Stimulated activated CD4-positive, alpha-beta T cell treated with anti-CD3 and anti-CD28 coated beads, Interleukin-2, amount 100 ng/mL, for 24 hours (primary cell): Measurements from ENCODE around the gene SCAI.
"Not testable (repeated sequence)": the region's sequence is repeated elsewhere in the genome, so short reads cannot be mapped to it uniquely, and the experiment has no call there.

Source experiments
- DNase-seq, 2 donors: peaks; one replicate each; pipeline ENCODE4 v3.0.0-alpha.2; 2020

Gene SCAI

DNA sequence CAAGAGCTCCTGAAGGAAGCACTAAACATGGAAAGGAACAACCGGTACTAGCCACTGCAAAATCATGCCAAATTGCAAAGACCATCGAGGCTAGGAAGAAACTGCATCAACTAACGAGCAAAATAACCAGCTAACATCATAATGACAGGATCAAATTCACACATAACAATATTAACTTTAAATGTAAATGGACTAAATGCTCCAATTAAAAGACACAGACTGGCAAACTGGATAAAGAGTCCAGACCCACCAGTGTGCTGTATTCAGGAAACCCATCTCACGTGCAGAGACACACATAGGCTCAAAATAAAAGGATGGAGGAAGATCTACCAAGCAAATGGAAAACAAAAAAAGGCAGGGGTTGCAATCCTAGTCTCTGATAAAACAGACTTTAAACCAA is 131.3 kb downstream of the SCAI start:
- not testable (repeated sequence) for DNase-seq

DNA sequence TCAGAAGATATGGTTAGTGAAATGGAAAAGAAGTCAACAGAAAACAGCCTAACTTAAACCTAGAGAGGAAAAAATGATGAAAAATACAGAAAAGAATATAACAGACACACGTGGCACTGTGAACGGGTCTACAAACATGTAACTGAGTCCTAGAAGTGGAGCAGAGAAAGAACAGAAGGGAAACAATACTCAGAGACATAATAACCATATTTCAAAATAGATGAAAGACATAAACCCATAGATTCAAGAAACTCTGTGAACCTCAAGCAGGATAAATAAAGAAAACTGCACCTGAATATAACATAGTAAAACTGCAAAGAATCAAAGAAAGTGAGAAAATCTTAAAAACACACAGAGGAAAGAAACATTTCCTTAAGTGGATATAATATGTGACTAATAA is 134.7 kb downstream of the SCAI start:
- DNase-seq = no peak

DNA sequence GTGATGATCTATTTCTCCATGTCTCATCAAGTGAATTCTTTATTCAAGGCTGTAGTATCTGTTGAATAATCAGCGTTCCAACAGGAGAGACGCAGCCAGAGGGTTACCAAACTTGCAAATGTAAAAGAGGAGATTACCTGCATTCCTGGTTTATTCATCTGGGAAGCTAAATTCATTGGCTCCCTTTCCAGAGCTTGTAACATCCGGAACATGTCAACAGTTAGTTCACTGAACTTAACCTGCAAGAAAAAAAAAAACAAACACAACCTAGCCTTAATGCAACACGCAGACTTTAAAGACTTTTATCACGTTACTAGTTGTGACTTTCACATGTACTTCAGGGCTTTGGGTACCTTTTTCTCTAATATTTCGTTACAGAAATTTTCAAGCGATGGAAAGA is 140.0 kb downstream of the SCAI start:
- DNase-seq = no peak

DNA sequence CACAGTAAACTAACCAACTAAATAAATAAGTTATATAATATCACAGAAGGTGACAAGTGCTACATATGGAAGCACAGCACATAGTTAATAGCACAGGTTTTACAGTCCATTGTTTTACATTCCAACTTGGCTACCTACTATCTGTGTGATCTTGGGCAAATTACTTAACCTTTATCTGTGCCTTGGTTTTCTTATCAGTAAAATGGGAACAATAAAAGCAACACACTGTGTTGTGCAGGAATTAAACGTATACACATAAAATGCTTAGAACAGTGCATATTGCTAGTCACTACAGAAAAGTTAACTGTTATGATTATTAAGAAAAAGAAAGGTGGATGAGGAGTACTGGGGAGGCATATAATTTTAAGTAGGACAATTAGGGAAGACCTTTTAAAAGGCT is 159.6 kb downstream of the SCAI start:
- DNase-seq = no peak

DNA sequence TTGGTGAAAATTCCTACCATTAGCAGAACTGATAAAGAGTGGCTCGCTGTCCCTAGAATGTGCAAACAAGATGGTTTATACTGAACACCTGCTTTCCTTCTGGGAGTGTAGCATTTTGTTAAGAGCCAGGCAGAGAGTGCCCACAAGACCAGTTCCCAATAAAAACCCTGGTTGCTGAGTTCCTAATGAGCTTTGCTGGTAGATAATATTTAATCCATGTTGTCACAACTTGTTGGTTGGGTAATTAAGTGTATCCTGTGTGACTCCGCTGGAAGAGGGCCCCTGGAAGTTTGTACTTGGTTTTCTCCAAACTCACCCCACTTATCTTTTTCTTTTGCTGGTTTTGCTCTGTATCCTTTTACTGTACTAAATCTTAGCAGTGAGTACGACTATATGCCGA is 162.9 kb downstream of the SCAI start:
- no peak for DNase-seq

DNA sequence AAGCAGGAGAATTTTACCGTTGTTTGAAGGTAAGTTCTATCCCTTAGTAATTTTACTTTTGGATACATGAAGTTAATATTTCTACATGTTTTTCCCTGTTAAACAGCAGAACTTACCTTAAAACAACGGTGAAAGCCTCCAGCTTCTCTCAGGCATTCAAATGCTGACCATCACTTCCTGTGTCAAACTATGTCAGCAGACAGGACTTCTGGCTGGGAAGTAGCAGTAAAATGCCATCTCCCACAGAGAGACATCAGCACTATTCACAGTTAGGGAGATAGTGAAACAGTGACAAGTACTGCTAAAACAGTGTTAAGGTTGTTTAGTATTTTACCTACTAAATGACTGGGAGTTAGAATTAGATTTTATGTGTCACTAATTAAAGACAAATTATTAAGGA is 168.2 kb downstream of the SCAI start:
- DNase-seq = no peak

DNA sequence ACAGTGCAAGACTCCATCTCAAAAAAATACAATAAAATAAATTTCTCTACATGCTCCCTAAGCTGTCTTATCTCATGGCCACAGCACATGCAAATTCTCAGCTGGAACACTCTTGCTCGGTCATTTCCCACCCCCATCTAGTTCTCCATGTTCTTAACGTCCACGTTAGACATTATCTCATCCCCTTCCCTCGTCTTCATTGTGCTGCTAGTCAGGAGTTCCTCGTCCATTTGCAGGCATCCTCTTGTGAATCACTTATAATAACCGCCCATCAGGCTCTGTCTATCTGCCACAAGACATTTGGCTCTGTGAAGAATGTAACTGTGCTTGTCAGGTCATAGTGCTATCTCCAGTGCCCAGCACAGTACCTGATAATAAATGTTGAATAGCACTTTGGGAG is 169.5 kb downstream of the SCAI start:
- no peak for DNase-seq

DNA sequence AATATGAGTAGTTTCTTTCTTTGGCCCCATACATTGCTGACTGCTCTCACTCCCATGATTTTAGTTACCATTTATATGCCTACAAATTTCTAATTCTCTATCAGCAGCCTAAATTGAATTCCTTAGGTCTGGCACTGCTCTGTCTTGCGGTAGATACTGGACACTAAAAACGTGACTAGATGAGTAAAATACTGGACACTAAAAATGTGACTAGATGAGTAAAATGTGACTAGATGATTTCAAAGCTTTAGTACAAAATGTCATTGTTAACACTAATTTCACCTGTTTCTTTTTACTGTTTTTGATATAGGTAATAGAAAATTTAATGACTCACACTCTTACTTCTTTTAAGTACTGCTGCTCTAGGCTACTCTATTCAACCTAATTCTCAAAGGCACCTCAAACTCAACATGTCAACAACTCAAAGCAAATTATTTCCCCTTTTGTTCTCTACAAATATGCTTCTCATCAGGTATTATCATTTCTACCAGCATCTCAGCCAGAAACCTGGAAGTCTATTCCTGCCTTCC is 171.0 kb downstream of the SCAI start:
- DNase-seq = no peak

DNA sequence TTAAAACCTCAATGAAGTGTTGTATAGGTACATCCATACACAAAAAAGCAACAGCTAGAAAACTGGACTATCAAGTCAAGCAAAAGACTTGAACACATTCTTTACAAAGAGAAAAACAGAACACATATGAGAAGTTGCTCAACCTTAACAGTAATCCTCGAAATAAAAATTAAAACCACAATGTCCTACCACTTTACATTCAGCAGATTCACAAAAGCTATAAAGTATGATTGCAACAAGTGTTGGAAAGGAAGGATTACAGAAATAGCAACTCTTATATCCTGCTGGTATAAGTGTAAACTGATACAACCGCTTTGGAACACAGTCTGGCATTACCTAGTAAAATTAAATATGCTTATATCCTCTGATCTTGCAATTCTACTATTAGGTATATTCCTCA is 173.9 kb downstream of the SCAI start:
- DNase-seq = no peak

DNA sequence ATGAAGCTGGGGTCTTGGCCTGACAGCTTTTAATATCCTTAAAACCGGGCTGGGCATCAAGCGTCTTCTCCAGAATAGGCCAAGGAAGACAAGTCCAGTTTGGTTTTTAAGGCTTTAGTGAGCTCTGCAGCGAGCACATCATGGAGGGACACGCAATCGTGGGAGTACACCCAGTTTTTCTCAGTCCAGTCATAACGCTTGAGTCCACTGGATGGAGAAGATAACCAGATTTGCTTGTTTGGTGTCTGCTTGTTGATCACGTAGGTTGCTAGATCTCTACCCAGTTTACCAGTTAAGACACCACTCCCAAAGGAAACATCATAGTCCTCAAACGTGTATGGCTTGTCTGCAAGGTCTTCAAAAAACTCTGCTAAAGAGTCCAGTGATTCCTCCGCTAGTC is 175.1 kb downstream of the SCAI start:
- DNase-seq = no peak

DNA sequence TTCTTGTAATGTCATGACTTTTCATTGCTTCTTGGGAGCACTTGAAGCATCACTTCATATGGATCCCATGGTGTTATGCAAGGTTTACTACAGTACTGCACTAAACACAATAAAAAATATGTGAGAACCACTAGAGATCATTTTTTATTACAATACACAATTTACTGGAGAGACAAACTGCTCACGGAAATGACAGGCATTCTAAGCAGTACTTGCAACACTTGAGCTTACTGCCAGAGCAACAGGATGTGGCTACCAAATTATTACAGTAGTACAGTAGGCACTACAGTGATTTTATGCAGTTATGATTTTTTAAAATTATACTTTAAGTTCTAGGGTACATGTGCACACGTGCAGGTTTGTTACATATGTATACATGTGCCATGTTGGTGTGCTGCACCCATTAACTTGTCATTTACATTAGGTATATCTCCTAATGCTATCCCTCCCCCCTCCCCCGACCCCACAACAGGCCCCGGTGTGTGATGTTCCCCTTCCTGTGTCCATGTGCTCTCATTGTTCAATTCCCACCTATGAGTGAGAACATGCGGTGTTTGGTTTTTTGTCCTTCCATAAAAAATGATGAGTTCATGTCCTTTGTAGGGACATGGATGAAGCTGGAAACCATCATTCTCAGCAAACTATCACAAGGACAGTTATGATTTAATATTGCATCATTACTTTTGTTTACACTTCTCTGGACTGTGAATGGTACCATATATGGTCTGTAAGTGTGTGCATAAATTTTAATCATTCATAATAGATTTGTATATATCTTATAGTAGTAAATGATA is 177.4 kb downstream of the SCAI start:
- DNase-seq = not testable (repeated sequence)

DNA sequence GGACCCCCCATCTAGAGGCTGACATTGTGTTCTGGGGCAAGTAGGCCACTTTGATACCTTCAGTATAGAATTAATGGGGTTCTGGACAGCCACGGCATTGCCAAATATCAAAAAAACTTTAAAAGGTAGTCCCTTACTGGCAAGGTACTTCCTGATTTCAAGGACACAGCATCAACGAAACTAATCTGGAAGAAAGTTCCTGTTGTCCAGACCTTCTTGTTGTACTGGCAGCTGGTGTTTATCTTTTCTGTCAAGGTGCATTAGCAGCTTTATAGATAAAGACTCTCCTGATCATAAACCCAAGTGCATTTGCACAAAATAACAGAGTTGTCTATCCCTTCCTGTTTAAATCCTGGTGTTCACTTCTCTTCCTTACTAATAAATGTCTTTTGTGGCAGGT is 178.7 kb downstream of the SCAI start:
- DNase-seq = no peak

DNA sequence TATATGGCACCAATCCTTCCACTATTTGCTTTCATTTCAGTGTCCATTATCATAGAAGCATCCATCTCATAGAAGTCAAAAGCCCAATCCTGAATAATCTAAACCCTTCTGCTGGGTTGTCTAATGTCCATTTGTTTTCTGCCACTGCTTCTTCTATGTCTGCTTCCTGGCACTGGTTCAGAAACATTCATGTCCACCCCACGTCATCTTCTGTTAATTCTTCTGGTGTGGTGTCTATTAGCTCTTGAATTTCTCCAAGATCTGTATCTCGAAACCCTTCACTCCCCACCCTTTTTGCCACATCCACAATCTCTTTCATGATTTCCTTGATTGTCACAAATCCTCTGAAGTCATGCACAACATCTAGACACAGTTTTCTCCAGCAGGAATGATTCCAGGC is 179.3 kb downstream of the SCAI start:
- no peak for DNase-seq

DNA sequence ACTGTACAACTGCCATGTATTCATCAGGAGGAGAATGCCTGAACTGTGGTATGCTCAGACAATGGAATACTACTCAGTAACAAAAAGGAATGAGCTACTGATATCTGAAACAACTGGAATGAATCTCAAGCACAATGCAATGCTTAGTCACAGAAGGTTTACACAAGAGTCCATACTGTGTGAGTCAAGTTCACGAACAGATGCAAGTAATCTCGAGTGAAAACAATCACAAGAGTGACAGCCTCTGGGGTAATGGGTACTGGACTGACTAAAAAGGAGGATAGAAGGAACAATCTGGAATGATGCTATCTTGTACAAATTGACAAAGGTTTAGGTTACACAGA is 182.9 kb downstream of the SCAI start:
- no peak for DNase-seq

DNA sequence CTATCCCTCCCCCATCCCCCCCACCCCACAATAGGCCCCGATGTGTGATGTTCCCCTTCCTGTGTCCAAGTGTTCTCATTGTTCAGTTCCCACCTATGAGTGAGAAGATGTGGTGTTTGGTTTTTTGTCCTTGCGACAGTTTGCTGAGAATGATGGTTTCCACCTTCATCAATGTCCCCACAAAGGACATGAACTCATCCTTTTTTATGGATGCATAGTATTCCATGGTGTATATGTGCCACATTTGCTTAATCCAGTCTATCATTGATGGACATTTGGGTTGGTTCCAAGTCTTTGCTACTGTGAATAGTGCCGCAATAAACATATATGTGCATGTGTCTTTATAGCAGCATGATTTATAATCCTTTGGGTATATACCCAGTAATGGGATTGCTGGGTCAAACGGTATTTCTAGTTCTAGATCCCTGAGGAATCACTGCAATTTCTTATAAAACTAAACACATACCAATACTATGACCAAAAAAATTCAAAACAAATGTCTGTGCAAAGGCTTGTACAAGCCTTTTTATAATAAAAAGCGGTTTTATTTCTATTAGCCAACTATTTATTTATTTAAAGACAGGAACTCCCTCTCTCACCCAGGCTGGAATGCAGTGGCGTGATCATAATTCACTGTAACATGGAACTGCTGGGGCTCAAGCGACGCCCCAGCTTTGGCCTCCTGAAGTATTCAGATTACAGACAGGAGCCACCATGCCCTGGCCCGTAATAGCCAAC is 183.5 kb downstream of the SCAI start:
- DNase-seq = not testable (repeated sequence)

DNA sequence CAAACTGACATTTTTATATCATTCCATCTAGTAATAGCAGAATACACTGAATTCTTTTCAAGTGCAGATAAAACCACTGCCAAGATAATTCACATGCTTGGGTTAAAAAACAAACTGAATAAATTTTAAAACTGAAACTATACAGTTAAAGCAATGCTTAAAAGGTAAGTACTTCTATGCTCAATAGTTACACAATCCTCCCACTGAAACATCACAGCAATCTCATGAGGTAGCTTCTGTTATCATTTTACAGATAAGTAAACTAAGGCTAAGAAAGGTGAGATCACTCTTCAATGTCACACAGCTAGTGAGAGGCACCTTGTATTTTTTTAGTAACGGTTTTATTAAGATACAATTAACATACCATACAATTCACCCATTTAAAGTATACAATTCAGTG is 189.1 kb downstream of the SCAI start:
- DNase-seq = no peak

DNA sequence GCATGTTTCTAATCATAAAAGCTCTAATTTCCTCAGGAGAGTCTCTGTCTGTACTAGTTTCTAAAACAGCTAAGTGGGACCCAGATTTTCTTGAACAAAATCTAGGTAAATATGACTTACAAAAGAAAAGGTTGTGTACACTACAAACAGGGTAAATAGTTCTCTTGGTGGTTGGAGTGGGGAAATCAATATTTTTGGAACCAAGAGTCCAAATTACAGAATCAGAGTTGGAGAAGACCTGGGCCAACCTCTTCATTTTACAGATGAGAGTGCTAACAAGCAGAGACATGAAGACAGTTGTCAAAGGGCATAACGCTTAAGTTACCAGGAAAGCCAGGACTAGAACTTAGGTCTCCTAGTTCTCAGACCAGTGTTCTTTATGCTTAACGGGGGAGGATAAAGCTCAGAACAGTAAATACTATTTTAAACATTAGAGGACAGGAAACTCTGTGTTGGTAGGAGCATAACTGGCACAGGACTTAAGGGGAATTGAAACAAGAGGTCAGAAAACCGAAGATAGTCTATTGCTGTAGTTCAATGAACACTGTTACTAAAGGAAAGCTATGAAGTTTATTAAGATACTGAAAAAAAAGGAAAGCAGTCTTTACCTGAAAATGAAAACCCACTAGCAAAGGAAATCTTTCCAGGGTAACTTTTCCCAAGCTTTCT is 193.1 kb downstream of the SCAI start:
- DNase-seq = no peak

DNA sequence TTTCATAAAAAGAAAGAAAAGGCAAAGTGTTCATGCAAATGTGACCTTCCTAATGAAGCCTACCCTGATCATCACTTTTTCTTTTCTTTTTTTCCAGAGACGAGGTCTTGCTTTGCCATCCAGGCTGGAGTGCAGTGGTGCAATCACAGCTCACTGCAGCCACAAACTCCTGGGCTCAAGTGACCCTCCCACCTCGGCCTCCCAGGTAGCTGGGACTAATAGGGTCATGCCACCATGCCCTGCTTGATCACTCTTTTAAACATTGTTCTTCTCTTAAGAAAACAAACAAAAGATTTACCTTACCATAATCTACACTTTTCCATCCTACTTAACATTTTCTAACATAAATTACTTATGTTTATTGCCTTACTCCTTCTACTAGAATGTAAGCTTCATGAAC is 193.9 kb downstream of the SCAI start:
- no peak for DNase-seq

DNA sequence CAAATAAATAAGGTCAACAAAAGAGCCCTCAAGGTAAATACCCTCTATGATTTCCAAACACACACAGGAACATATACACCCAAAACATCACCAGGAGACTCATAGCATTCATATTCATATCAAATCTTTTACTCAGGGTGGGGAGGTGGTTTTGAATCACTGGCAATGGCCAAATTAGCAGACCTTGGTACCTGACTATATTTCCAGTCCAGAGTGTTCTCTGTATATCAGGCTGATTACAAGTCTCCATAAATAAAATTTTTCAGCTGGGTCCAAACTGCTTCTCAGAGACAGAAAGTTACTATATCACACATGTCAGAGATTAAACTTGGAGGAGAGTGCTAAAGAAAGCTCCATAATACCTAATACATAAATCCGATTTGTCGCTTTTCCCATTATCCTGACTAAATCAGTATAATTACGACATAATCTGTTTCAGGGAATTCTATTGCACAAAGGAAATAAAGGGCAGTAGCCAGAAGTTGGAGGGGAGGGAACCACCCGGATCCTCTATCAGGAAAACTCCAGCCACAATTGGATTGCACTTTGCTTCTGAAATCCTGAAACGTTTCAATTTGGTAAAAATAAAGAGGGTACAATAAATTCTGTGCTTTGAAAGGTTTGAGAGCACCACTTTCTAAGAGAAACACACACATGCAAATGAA is 195.5 kb downstream of the SCAI start:
- DNase-seq = no peak

DNA sequence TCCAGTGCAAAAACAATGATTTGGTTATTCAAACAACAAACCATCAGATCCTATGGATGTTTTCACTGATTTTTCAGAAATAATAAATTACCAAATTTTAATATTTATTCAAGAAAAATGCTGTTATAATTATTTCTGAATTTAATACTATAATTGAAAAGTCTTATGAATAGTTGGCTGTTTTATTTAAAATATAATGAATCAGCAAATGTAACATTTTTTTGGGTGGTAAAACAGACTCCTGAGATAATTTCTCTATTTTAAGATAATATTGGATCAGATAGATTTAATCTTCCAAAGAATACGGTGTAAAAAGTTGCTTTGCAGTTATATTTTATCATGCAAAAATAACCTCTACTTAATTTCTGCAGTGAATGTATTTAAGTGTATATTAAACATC is 197.2 kb downstream of the SCAI start:
- no peak for DNase-seq

DNA sequence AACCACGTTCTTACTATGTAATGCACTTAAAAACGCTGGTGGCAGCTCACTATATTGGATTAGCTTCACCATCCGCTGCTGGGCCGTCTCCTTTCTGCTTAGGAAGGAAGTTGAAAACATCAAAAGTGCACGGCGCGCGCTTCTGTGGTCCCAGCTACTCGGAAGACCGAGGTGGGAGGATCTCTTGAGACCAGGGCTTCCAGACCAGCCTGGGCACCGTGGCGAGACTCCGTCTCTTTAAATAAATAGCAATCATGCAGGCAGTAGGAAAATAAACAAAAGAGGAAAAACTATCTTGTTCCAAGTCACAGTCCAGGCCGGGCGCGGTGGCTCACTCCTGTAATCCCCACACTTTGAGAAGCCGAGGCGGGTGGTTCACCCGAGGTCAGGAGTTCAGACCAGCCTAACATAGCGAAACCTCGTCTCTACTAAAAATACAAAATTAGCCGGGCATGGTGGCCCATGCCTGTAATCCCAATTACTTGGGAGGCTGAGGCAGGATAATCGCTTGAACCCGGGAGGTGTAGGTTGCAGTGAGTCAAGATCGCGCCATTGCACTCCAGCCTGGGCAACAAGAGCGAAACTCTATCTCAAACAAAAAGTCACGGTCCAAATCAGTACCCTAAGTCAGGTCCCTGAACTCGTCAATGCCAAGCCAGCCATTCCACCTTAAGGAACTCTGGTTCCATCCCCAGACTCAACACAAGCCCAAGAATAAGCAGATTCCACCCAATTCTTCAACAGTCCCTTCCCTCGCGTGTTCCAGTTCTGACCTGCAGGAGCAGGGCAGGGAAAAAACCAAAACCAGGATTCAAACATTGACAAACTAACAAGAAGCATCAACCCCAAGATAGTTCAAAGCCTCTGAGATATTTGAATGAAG is 201.4 kb downstream of the SCAI start:
- DNase-seq = peak; percentile 56 to 70
